Testis (tissue), 2 donors: Measurements from ENCODE around the gene AGXT.

Experiments
- POLR2A ChIP-seq: fragments of 450-650 bp; IDR thresholded peaks from one replicate; pipeline ENCODE4 v1.6.1; 2017; ENCODE audit warnings: antibody characterized with exemption, mild to moderate bottlenecking, moderate library complexity
- TF ChIP-seq, protein P1 (sequence below), 3 experiments: fragments of 450-650 bp in 2 of 3; fragments of 200-600 bp in 1 of 3; sonication (generic) in 1 of 3; IDR thresholded peaks; one replicate each; pipeline ENCODE4 v1.5.1; 2016 to 2019; ENCODE audit warnings: antibody characterized with exemption in 3 of 3, mild to moderate bottlenecking in 2 of 3, moderate library complexity in 1 of 3

DNA sequence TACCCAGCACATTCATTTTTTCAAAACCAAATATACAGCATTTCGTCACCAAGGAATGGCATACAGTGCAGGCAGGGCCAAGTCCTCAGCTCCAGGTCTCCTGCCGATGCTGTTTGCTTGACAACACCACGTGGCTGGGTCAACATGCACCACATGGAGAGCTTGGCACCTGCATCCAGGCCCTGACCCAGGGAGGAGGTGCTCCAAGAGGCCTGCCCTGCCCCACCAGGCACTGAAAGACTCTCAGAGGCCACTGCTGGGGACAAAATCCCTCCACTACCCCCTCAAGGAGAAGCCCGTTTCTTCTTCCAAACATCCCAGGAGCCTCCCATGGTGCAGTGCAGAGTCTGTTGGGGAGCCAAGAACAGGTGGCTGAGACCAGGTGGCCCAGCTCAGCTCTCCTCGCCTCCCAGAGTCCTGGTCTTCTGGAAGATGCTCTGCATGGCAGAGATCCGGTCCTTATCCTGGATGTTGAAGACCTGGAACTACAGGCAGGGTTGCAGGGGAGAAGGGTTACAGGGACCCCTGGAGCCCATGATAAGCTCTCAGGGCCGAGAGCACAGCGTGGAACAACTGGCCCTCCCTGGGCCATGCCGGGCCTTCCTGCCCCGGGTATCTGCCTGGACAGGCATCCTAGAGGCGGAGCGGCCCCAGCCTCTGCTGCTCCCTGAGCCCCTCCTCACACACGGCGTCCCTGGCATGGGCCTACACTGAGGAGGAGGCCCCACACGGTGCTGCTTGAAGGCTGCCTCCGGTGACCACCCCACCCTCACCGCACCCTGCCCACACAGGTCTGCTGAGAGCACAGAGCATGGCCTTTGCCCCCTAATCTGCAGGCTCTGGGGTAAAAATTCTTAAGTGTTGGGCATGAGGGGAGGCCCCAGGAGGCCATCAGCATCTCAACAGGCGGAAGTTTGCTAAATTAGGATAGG is 18.3 kb downstream of the AGXT start:
- TF ChIP-seq, protein P1, sequence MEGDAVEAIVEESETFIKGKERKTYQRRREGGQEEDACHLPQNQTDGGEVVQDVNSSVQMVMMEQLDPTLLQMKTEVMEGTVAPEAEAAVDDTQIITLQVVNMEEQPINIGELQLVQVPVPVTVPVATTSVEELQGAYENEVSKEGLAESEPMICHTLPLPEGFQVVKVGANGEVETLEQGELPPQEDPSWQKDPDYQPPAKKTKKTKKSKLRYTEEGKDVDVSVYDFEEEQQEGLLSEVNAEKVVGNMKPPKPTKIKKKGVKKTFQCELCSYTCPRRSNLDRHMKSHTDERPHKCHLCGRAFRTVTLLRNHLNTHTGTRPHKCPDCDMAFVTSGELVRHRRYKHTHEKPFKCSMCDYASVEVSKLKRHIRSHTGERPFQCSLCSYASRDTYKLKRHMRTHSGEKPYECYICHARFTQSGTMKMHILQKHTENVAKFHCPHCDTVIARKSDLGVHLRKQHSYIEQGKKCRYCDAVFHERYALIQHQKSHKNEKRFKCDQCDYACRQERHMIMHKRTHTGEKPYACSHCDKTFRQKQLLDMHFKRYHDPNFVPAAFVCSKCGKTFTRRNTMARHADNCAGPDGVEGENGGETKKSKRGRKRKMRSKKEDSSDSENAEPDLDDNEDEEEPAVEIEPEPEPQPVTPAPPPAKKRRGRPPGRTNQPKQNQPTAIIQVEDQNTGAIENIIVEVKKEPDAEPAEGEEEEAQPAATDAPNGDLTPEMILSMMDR (IDR thresholded peaks at IDR 0.05) = no peak
- no peak for TF ChIP-seq POLR2A
